NCI-H2029 treated with DMSO at 0.1 percent for 48 hours (cell line): Measurements from ENCODE around the gene COX20.
A peak's percentile ranks its signal among the peaks of the same experiment; 100 is the strongest.

Experiments
- DNase-seq: peaks from one replicate; lab custom pipeline; 2025; lab: John Stamatoyannopoulos, UW

Gene COX20

GRCh38 chr1:244851546-244852231 lies 16.2 kb downstream of the COX20 start:
- no peak for DNase-seq

GRCh38 chr1:244852694-244853093 lies 17.2 kb downstream of the COX20 start:
- no peak for DNase-seq

GRCh38 chr1:244854166-244854565 lies 18.7 kb downstream of the COX20 start:
- DNase-seq: no peak

- DNase-seq: no peak
Measured at GRCh38 chr1:244854865-244855578, 19.6 kb downstream of the COX20 start.

GRCh38 chr1:244857761-244858160 lies 22.3 kb downstream of the COX20 start:
- no peak for DNase-seq

GRCh38 chr1:244858357-244858756 lies 22.9 kb downstream of the COX20 start:
- DNase-seq: no peak

GRCh38 chr1:244860078-244860477 lies 24.6 kb downstream of the COX20 start:
- no peak for DNase-seq

- DNase-seq: no peak
Measured at GRCh38 chr1:244860914-244861610, 25.6 kb downstream of the COX20 start.

GRCh38 chr1:244861683-244862082 lies 26.2 kb downstream of the COX20 start:
- no peak for DNase-seq

- DNase-seq: no peak
Measured at GRCh38 chr1:244862354-244862698, 26.9 kb downstream of the COX20 start.

- peak; percentile 71 for DNase-seq
Measured at GRCh38 chr1:244862699-244863490, 27.4 kb downstream of the COX20 start.

GRCh38 chr1:244863491-244864252 lies 28.2 kb downstream of the COX20 start:
- DNase-seq: no peak

GRCh38 chr1:244864253-244865027 lies 29.0 kb downstream of the COX20 start, which contains the start of gene HNRNPU:
HNRNPU (minus strand) TSS chr1:244864543; CDS start chr1:244864307, 236 bp downstream.
- DNase-seq: peak; percentile 66

- no peak for DNase-seq
Measured at GRCh38 chr1:244865028-244865371, 29.5 kb downstream of the COX20 start.

GRCh38 chr1:244865820-244866219 lies 30.4 kb downstream of the COX20 start:
- DNase-seq: no peak

- DNase-seq: no peak
Measured at GRCh38 chr1:244866355-244866754, 30.9 kb downstream of the COX20 start.

GRCh38 chr1:244868484-244869363 lies 33.3 kb downstream of the COX20 start:
- DNase-seq: no peak

- DNase-seq: no peak
Measured at GRCh38 chr1:244869364-244869827, 33.9 kb downstream of the COX20 start.

- DNase-seq: no peak
Measured at GRCh38 chr1:244869950-244870349, 34.5 kb downstream of the COX20 start.
